Progenitor cell of endocrine pancreas (in vitro differentiated cells): Measurements from ENCODE around the gene HPSE. TPM values are rescaled to one million over a fixed set of nuclear protein-coding genes. Genes with fewer than 3 reads are reported as not detected.

ENCODE experiments used
- DNase-seq: peaks from one replicate; pipeline ENCODE4 v3.0.0; 2021; ENCODE audit warnings: low spot score; ENCODE audit not compliant: unreplicated experiment
- H3K27ac Mint-ChIP-seq: 2 replicates; pipeline ENCODE4 v1.8.0; 2021; ENCODE audit warnings: mild to moderate bottlenecking, moderate library complexity, mixed read lengths
- H3K27me3 Mint-ChIP-seq: 2 replicates; pipeline ENCODE4 v1.8.0; 2021; ENCODE audit warnings: mixed read lengths
- H3K36me3 Mint-ChIP-seq: 2 replicates; pipeline ENCODE4 v1.8.0; 2022; ENCODE audit warnings: mixed read lengths; ENCODE audit not compliant: insufficient read depth
- H3K4me1 Mint-ChIP-seq: 2 replicates; pipeline ENCODE4 v1.8.0; 2021; ENCODE audit warnings: low read depth, mixed read lengths
- H3K4me3 Mint-ChIP-seq: 2 replicates; pipeline ENCODE4 v1.8.0; 2021; ENCODE audit warnings: low read depth, mild to moderate bottlenecking, moderate library complexity, mixed read lengths
- H3K9me3 Mint-ChIP-seq: 2 replicates; pipeline ENCODE4 v1.8.0; 2021; ENCODE audit warnings: low read depth, mixed read lengths
- CTCF ChIP-seq: fragments of 200-600 bp; sonication (generic); IDR thresholded peaks from one replicate; pipeline ENCODE4 v1.5.0; 2021; ENCODE audit warnings: antibody characterized with exemption, mild to moderate bottlenecking; ENCODE audit not compliant: unreplicated experiment
- total RNA-seq: library from RNA; stranded (reverse); gene quantifications from 2 replicates; pipeline ENCODE4 v1.2.1, GENCODE V29; 2021

The HPSE gene
- total RNA-seq, 1 donor from 2014 or later, result 3.6 TPM

DNA sequence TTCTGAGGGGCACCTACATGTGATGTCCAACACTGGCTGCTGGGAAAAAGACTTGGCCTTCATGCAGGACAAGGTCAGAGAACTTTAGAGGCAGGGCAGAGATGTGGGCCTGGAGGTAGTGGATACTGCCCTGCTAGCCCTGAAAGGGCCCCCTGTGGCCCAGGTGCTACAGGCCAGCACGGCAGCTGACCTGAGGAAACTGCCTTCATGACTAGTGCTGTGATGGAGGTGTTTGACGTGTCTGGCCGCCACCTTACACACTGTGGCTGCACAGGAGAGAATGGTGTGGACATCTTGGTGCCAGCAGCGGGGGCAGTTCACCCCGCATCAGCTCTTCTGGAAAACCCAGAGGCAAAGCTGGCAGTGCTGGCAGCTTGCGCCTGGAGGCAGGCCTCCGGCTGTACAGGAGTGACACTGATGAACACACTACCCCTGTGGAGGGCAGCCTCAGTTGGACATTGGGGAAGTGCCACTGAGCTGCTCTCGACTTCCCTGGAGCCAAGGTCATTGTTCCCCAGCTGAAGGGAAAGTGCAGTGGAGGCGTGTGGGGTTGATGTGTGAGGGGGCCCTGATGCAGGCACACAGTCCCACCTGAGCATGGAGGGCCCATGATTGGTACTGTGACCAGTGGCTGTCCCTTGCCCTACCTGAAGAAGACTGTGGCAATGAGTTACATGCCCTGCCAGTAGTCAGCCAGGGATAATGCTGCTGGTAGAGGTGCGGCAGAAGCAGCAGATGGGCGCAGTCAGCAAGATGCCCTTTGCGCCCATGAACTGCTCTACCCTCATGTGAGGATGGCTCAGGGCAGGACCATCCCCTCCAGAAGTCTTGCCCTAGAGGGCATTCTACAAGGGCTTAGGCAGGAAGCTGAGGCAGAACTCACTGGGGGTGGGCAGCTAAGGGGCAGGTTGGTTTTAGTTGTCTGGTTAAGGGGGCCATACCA, 87.0 kb downstream of the HPSE start:
- no peak for TF ChIP-seq CTCF
- no peak overlapping the region for H3K27ac Mint-ChIP-seq
- no peak for DNase-seq
- H3K36me3 Mint-ChIP-seq, result peaks cover 3% of the 10 kb centered on the region
- no peaks in the 10 kb centered on the region for H3K4me1 Mint-ChIP-seq
- no peak overlapping the region for H3K4me3 Mint-ChIP-seq
- no peaks in the 10 kb centered on the region for H3K27me3 Mint-ChIP-seq
- H3K9me3 Mint-ChIP-seq, result peaks cover 12% of the 10 kb centered on the region

Other genes with a start within 250 kb of the HPSE start
- gene PLAC8, start 220.1 kb downstream of the HPSE start, total RNA-seq, result 4.7 and 5.9 TPM in 2 replicates
- 19.2 and 20.2 TPM in 2 replicates for gene COQ2, start 50.0 kb downstream of the HPSE start, total RNA-seq
- gene HELQ, start 121.0 kb upstream of the HPSE start, total RNA-seq, result 14.1 and 18.9 TPM in 2 replicates
- gene MRPS18C, start 121.2 kb upstream of the HPSE start, total RNA-seq, result 41.5 and 45.2 TPM in 2 replicates
- 26.9 and 27.2 TPM in 2 replicates for gene ABRAXAS1, start 150.3 kb upstream of the HPSE start, total RNA-seq
- 0.17 and 0.36 TPM in 2 replicates for gene GPAT3, start 201.3 kb upstream of the HPSE start, total RNA-seq